Activated CD4-positive, alpha-beta T cell treated with anti-CD3 and anti-CD28 coated beads, Interleukin-2, amount 50 U/mL, for 48 hours (primary cell): ENCODE measurements around the gene IFT52.
"Not testable (repeated sequence)": the region's sequence is repeated elsewhere in the genome, so short reads cannot be mapped to it uniquely, and the experiment has no call there.

Source experiments
- DNase-seq, 2 experiments: peaks; one replicate each; pipeline ENCODE4 v3.0.0-alpha.2; 2020

The IFT52 gene

DNA sequence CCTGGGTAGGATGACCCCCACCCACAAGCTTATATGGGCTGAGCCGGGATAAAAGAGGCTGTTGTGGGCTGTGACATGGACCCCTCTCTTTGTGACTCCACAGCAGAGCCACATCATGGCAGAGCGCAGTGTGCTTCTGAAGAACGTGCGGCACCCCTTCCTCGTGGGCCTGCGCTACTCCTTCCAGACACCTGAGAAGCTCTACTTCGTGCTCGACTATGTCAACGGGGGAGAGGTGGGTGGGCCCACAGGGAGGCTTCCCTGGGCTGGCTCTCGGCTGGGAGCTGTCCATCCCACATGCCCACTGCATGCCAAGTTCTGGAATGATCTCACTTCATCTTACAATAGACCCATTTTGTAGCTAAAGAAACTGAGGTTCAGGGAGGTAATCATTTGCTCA, 21.5 kb upstream of the IFT52 start:
- DNase-seq, result no peak

DNA sequence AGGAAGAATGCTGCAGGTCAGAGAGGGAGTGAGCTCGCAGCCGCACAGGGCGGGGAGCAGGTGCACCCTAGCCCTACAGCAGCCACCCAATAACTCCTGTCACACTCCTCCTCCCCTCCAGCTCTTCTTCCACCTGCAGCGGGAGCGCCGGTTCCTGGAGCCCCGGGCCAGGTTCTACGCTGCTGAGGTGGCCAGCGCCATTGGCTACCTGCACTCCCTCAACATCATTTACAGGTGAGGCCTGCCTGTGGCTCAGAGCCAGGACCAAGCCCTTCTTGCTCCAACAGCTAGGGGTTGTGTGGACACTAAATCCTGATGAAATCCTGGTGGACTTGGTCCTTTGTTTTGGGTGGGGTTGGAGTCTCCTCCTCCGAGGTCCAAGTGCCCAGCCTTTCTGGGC, 20.2 kb upstream of the IFT52 start:
- DNase-seq, result no peak

DNA sequence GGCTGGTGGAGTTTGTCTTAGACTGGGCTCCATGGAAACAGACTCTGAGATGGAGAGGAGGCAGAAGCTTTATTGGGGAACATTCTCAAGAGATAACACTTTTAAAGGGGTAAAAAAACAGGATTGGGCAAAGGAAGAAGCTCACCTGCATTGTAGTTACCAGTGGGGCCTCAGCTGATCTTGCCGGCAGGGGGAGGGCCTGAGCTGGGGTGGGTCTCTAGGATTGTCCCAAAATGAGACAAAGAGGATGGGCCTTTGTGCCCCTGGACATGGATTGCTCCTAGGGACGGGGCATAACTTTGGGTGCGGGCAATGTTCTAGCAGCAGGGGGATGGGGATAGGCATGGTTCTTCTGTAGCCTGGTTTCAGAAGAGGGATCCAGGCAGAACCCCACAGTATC, 19.4 kb upstream of the IFT52 start:
- no peak for DNase-seq

DNA sequence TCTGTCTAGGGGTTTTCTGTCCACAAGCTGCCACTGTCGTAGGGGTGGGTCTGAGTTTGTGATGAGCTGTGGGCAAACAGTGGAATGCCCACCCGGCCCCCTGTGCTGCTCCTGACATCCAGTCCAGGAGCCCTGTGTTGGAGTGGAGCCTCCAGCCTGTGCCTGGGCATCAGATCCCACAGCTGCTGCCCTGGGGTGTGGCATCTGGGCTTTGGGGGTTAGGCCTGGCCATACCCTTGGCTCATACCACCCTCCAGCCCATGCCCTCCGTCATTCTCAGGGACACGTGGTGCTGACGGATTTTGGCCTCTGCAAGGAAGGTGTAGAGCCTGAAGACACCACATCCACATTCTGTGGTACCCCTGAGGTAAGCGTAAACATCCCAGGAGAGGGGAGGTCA, 19.0 kb upstream of the IFT52 start:
- DNase-seq, result no peak

DNA sequence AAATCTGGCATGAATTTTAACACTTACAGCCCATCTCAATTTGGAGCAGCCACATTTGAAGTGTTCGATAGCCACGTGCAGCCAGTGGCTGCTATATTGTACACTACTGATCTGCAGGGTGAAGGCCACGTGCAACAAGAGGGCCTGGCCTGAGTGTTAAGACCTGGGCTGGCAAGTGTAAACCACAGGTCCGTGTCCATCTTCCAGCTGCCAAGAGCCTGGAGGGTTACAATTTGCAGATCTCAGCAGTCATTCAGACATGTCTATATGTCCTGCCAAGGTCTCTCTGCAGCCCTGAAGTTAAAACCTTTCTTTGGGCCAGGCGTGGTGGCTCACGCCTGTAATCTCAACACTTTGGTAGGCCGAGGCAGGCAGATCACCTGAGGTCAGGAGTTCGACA, 17.8 kb upstream of the IFT52 start:
- no peak for DNase-seq

DNA sequence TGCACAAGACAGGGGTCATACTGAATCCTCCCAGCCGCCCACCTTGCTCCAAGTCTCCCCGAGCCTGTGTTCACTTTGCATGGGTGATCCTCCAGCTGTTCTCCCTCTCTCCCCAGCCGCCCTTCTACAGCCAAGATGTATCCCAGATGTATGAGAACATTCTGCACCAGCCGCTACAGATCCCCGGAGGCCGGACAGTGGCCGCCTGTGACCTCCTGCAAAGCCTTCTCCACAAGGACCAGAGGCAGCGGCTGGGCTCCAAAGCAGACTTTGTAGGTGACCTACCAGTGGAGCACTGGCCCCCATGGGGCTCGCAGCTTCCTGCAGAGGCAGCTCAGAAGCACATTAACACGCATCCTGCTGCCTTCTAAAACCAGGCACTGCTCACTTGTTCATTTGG, 14.6 kb upstream of the IFT52 start:
- no peak for DNase-seq

DNA sequence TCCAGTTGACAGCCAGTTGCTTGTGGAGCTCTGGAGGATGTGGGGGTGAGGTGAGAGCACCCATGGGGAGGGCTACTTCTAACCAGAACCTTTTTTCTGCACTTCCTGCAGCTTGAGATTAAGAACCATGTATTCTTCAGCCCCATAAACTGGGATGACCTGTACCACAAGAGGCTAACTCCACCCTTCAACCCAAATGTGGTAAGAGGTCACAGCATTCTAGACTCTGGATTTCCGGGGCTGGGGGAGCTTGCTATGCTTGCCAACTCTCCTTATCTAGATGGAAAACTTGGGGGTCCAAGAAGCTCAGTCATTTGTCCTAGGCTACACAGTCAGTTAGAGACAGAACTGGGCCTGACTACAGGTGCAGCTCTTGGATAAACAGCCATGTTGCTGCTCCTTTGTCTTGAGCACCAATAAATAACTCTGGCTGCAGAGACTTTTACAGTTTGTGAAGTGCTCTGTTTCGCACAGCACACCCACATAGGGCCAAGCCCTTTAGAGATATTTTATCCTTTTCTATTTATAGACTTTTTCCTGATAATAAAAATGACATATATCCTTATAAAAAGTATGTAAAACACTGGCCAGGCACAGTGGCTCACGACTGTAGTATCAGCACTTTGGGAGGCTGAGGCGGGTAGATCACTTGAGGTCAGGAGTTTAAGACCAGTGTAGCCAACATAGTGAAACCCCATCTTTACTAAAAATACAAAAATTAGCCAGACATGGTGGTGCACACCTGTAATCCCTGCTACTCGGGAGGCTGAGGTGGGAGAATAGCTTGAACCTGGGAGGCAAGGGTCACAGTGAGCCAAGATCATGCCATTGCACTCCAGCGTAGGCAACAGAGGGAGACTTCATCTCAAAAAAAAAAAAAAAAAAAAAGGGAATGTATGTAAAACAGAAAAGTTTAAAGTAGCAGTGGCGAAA, 10.6 kb upstream of the IFT52 start:
- DNase-seq, result no peak

DNA sequence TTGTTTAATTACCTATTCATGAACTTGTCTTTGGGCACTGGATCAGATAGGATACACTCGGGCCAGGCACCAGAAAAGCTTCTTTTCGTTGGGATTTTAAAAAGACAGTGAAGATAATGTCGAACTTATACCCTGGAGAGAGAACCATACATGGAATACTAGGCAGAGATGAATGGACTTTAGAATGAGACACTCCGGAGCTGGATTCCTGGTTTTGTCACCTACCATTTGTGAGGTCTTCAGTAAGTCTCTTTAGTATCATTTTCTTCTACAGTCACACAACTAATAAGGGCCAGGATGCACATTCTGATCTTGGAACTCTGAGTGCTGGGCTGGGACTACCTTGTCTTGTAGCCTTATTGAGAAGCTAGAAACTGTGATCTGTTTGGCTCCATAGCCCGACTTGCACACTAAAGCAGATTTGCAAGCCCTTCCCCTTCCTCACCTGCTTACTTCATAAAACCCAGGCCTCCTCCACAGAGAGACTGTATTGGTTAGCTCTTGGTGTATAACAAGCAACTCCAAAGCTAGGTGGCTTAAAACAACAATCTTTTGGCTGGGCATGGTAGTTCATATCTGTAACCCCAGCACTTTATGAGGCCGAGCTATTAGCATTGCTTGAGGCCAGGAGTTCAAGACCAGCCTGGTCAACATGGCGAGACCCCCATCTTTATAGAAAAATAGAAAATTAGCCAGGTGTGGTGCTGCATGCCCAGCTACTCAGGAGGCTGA, 7.4 kb upstream of the IFT52 start:
- DNase-seq, result no peak

DNA sequence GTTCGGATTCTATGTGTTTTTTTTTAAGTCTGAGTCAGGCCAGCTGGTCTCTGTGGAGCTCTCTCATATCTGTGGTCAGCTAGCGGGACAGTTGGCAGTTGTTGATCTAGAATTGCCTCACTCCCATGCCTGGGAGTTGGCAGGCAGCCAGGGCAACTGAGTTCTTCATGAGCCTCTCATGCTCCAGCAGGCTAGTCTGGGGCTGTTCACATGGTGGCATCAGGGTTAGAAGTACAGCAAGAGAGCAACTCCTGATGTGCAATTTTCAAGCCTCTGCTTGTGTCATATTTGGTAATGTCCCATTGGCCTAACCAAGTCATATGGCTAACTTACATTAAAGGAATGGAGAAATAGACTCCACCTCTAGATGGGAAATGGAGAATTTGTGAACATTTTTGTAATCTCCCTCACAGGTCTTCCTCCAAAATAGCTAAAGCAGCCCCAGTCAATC, 6.7 kb upstream of the IFT52 start:
- DNase-seq, result no peak

DNA sequence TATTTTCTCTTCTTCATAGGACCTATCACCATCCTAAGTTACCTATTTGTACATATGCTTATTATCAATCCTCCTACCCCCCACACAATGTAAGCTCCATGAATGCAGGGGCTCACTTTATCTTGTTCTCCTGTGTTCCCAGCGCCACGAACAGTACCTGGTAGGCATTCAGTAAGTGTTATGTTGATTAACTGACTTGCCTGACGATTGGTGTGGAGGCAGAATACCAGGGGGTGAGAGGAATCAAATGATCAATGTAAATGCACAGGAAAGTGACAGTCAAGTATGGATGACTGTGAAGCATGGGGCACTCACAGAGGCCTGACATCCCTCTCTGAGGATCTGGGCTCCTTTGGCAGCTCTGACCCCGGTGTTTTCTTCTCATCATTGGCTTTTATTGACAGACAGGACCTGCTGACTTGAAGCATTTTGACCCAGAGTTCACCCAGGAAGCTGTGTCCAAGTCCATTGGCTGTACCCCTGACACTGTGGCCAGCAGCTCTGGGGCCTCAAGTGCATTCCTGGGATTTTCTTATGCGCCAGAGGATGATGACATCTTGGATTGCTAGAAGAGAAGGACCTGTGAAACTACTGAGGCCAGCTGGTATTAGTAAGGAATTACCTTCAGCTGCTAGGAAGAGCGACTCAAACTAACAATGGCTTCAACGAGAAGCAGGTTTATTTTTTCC, 6.1 kb upstream of the IFT52 start:
- no peak for DNase-seq

DNA sequence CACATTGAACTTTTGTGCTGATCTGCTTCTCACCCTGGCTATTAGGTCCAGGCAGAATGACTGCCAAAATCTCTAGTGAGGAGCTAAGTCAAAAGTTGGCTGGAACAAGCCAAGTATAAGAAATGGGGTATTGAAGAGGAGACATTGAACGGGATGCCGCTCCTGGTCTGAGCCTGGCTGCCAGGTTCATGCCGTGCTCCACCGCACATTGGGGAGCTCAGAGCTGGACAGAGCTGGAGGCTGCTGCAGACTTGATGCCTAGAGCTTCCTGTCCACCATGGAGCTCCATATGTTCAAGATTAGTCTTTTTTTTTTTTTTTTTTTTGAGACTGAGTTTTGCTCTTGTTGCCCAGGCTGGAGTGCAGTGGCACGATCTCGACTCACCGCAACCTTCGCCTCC, 4.1 kb upstream of the IFT52 start:
- DNase-seq, result no peak

DNA sequence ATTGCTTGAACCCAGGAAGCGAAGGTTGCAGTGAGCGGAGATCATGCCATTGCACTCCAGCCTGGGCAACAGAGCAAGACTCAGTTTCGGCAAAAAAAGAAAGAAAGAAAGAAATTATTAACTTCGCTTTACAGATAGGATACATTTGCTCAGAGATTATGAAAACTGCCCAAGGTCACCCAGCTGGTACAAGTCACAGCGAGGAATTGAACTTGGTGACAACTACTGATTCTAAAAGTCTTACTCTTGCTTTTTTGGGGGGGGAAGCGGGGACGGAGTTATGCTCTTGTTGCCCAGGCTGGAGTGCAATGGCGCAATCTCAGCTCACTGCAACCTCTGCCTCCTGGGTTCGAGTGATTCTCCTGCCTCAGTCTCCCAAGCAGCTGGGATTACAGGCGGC, 2.2 kb upstream of the IFT52 start:
- not testable (repeated sequence) for DNase-seq

DNA sequence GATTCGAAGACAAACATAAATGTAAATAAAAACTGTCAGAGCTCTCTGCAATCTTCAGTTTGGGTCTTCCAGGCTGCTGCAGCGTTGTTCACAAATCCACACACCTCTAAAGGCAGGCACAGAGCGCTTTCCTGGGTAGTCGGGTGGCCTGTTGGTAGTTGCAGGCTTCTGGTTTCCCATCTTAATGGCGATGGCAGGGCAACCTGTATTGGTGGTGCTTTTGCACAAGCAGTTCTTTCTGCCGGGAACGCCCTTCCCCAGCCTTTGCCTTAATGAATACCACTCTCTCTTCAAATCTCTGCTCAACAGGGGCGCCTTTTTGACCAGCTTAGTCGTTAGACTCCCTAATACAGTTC, 723 bp upstream of the IFT52 start:
- DNase-seq, result peak in 1 of 2 experiments; percentile 22

DNA sequence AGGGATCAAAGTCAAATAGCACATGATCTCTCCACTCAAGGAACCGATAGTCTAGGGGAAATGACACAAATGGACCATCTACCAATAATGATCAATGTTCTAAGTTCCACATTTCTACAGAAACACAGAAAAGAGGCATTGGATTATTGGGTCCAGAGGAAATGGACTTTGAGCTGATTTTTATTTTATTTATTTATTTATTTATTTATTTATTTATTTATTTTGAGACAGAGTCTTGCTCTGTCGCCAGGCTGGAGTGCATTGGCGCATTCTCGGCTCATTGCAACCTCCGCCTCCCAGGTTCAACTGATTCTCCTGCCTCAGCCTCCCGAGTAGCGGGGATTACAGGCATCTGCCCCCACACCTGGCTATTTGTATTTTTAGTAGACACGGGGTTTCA, 11.2 kb downstream of the IFT52 start:
- not testable (repeated sequence) for DNase-seq

DNA sequence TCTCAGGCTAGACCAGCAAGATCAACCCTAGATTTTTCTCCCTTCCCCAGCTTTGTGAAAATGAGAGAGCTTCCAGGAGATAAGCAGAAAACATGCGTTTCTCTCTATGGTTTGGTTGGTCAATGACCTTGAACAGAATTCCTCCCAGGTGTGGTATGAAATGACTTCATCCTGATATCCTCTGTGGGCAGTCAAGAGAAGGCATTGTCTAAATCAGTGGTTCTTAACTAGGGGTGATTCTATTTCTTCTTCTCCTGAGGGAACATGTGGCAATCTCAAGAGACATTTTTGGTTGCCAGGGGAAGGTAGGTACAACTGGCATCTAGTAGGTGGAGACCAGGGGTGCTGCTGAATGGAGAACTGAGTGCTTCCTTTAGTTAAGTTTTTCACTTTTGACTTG, 12.4 kb downstream of the IFT52 start:
- no peak for DNase-seq

DNA sequence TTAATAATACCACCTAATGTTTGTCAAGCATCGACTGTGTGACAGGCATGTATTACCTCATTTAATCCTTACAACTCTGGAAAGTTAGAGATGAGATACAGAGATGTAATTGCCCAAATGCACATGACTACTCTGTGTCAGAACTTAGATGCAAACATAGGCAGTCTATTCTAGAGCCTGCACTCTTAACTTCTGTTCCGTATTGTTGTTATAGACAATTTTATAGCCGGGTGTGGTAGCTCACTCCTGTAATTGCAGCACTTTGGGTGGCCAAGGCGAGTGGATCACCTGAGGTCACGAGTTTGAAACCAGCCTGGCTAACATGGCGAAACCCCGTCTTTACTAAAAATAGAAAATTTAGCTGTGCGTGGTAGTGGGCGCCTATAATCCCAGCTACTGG, 15.0 kb downstream of the IFT52 start:
- no peak for DNase-seq

DNA sequence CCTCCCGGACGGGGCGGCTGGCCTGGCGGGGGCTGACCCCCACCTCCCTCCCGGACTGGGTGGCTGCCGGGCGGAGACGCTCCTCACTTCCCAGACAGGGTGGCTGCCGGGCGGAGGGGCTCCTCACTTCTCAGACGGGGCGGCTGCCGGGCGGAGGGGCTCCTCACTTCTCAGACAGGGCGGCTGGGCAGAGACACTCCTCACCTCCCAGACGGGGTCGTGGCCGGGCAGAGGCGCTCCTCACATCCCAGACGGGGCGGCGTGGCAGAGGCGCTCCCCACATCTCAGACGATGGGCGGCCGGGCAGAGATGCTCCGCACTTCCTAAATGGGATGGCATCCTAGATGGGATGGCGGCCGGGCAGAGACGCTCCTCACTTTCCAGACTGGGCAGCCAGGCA, 16.5 kb downstream of the IFT52 start:
- DNase-seq, result not testable (repeated sequence)

DNA sequence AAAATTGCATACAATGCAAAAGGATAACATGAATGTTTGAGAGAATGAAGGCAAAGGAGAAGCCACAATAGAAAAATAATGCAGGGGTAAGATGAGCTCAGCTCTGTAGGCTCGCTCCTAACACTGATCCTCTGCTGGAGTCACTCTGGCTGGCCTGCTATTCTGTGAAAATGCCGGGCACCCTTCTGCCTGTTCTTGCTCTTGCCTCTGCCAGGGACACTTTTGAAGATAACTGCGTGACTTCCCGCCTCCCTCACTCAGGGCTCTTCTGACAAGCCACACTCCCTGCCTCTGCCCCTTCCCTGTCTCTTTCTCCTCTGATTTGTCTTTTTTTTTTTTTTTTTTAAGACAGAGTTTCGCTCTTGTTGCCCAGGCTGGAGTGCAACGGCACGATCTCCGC, 40.9 kb downstream of the IFT52 start:
- no peak for DNase-seq

DNA sequence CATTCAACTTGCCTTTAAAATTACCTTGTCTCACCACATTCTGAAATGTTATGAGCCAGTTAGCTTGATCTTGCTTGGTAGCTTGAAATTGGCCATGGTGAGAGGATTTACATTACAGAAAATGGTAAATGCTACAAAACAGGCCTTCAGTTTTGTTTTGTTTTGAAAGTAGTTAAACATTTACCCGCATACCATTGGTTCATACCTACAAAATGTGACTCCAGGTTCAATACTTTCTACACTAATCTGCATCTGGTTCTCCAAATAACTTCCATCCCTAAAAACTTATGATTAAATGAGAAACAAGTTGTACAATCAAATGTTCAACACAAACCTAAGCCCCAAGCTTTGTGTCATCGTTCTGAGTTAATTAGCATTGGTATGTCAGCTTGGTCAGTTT, 45.7 kb downstream of the IFT52 start:
- no peak for DNase-seq

DNA sequence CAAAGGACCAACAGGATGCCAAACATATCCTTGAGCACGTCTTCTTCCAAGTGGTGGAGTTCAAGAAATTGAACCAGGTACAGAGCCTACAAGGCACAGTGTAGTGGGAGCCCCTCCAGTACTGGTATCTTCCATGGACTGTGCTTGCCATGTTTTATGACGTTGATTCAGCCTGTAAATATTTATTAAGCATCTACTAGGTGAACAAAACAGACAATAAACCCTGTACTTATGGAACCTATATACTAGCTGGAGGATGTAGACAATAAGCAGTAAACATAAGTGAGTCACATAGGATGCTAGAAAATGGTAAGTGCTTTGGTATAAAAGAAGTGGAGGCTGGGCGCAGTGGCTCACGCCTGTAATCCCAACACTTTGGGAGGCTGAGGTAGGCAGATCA, 51.8 kb downstream of the IFT52 start:
- no peak for DNase-seq

DNA sequence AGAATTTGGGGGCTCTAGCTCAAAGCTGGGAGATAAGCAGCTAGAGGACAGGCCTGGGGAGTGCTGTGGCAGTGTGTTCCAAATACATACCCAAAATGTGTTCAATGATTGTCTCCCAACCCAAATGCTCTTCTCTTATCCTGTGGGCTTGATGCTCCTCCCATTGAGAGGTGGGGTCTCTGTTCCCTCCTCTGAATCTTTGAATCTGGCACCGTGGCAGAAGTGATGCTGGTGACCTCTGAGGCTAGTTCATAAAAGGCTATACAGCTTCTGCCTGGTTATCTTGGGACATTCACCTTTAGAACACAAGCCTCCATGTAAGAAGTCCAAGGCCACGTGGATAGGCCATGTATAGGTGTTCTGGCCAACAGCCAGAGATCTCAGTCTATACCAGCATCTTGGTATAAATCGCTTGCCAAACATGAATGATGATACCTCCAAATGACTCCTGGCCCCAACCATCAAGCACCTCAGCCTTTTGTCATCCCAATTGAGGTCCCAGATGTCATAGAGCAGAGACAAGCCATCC, 60.3 kb downstream of the IFT52 start:
- no peak for DNase-seq

DNA sequence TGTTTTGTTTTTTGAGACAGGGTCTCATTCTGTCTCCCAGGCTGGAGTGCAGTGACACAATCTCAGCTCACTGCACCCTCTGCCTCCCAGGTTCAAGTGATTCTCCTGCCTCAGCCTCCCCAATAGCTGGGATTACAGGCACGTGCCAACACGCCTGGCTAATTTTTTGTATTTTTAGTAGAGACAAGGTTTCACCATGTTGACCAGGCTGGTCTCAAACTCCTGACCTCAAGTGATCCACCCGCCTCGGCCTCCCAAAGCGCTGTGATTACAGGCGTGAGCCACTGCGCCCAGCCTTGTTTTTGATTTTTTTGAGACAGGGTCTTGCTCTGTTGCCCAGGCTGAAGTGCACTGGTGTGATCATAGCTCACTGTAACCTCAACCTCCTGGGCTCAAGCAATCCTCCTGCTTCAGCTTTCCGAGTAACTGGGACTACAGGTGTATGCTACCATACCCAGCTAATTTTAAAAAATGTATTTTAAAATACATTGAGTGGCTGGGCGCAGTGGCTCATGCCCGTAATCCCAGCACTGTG, 61.0 kb downstream of the IFT52 start:
- DNase-seq, result not testable (repeated sequence)

DNA sequence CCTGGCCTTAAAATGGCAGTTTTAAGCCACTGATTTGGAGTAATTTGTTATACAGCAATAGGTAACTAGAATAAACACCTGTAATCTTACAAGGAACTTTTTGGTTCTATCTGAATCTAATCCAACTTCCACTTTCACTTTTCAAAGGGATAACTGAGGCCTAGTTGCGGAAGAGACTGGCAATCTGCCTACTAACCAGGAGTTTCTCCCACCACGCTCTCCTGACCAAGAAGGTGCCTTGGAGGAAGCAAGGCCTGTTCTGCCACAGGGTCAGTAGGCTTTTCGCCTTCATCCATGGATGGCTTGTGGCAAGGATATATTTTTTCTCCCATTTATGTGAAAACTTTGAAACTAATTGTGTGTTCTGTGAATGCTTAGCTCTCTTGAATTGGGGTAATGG, 63.2 kb downstream of the IFT52 start:
- DNase-seq, result no peak
